GM18498 (cell line): Measurements from ENCODE around the gene UTF1.

Source experiments
- ATAC-seq: cut with Tn5 transposase; IDR thresholded peaks from one replicate; pipeline ENCODE4 v1.9.1; 2021; ENCODE audit warnings: mild to moderate bottlenecking, moderate library complexity; ENCODE audit not compliant: unreplicated experiment

The UTF1 gene, protein sequence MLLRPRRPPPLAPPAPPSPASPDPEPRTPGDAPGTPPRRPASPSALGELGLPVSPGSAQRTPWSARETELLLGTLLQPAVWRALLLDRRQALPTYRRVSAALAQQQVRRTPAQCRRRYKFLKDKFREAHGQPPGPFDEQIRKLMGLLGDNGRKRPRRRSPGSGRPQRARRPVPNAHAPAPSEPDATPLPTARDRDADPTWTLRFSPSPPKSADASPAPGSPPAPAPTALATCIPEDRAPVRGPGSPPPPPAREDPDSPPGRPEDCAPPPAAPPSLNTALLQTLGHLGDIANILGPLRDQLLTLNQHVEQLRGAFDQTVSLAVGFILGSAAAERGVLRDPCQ

DNA sequence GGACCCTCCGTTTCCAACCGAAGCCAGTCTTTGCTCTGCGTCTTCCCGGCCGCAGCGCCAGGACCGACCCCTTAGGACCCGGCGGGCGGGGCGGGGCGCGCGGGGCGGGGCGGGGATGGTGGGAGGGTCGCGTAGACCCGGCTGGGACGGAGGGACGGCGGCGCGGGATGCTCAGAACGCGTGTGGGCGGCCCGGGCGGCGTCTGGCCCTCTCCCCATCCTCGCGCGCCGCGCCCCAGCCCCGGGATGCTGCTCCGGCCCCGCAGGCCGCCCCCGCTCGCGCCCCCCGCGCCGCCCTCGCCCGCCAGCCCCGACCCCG lies at the start of gene UTF1:
Gene UTF1, plus strand, starts transcription at position 174 of the 318 bp plus-strand sequence. Its CDS starts 72 bp downstream, at position 246.
- ATAC-seq: no peak

DNA sequence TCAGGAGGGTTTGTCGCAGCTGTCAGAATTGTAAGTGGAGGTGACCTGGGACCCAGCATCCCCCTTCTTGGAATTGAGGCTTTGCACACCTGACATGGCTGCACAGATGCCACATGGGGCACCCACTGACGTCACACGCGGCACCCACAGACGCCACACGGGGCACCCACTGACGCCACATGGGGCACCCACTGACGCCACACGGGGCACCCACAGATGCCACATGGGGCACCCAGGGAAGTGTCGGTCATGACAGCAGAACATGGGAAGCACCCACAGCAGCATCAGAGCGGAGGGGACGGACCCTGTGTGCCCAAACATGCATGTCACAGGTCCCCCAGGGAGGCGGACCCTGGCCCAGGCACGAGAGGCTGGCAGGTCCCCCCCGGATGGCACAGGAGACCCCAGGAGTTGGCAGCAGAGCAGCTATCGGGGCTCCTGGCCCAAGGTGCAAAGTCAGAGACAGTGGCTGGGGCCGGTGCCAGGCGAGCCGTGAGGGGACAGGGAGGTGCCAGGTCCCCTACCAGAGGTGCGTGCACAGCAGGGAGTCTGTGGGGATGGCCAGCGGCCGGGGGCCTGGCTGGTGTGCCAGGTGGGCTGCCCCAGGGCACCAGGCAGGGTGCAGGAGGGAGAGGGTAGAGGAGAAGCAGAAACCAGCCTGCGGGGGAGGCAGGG lies 48.9 kb upstream of the UTF1 start:
- ATAC-seq: no peak

DNA sequence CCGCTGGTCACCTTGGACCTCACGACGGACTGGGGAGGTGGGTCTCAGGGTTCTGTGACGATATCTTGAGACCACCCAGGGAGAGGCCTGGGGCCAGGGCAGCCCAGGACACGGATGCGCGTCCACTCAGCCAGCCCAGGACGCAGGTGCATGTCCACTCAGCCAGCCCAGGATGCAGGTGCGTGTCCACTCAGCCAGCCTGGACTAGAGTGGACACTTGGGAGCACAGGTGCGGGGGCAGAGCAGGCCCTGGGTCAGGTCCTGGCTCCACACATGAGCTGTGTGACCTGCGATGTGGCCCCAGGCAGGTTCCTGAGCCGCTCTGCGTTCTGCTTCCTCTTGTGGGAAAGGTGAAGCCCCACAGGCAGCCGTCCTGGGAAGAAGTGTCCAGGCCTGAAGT lies 47.8 kb upstream of the UTF1 start:
- no peak for ATAC-seq

DNA sequence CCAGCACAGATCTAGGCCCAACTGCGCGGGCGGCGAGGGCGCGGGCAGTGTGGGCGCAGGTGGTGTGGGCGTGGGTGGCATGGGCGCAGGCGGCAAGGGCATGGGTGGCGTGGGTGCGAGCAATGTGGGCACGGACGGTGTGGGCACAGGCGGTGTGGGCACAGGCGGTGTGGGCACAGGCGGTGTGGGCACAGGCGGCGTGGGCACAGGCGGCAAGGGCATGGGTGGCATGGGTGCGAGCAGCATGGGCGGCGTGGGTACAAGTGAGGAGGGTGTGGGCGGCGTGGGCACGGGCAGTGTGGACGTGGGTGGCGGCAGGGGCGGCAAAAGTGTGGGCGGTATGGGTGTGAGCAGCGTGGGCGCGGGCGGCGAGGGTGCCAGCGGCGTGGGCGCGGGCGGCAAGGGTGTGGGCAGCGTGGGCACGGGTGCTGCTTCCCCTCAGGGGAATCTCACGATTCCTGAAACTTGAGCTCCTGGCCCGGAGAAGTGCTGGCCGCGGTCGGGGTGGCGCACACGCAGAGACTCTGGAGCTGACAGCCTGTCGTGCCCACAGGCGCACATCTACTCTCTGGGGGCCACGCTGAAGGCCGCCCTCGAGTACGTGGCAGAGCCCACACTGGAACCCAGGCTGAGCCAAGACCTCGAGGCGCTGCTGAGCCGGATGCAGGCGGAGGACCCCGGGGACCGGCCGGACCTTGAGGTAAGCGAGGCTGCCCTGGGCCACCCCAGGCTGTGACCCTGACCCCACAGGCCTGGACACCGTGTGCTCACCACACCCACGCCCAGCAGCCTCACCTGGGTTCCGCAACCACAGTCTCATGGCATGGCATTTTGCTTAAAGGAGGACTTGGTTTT lies 47.0 kb upstream of the UTF1 start:
- ATAC-seq: no peak

DNA sequence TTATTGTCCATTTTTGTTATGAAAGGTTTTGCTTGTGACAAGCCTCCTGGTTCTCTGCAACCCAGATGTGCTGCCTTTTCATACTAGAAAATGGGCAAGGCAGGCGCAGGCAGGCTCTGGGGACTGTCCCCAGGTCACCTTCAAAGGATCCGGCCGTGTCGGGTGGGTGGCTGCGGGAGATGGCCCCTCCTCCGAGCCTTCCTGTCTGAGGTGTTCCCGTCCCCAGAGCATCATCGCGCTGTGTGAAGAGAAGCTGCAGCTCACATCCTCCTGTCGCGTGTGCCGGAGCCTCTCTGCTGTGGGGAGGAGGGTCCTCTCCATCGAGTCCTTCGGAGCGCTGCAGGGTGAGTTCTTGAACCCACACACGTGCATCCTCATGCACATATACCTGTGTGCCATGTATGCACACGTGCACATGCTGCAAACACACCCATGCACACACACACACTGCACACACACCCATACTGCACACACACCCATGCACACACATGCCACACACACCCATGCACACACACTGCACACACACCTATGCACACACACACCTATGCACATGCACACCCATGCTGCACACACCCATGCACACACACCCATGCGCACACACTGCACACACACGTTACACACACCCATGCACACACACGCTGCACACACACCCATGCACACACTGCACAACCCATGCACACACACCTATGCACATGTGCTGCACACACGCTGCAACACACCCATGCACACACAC lies 46.2 kb upstream of the UTF1 start:
- ATAC-seq: no peak

DNA sequence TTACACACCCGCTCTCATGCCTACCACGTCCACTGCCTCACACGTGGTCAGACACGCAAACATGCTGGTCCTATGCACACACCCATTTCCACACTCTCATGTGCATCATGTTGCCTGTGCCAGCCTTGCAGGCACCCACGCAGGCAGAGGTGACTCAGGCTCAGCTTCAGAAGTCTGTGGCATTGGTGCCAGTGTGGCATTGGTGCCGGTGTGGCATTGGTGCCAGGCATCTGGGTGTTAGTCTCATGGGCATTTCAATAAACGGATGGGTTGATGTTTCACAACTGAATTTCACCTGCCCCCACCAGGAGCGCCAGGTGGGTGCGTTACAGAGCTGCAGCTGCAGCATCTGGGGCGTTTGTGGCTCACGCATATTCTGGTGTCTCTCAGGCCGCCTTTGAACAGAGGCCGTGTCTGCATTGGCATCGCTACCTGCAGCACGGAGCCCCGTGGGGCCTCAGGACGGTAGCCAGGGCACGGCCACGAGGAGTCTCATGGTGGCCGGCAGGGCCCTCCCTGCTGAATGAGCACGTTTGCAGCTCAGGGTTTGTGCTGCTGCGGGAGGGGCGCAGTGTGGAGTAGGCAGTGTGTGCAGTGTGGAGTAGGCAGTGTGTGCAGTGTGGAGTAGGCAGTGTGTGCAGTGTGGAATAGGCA lies 45.3 kb upstream of the UTF1 start:
- no peak for ATAC-seq

DNA sequence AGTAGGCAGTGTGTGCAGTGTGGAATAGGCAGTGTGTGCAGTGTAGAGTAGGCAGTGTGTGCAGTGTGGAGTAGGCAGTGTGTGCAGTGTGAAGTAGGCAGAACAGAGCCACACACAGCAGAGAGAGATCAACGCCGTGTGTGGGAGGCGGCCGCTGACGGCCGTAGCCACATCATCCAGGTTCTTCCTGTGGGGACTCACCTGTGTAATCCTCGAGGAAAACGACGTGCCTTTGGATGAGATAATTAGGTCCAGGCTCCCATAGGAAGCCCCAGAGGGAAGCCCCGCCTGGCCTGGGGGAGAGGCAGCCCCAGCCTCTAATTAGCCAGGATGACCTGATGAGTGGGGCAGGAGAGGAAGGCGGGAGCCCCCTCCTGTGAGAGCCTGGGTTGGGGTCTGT lies 44.6 kb upstream of the UTF1 start:
- ATAC-seq: no peak

DNA sequence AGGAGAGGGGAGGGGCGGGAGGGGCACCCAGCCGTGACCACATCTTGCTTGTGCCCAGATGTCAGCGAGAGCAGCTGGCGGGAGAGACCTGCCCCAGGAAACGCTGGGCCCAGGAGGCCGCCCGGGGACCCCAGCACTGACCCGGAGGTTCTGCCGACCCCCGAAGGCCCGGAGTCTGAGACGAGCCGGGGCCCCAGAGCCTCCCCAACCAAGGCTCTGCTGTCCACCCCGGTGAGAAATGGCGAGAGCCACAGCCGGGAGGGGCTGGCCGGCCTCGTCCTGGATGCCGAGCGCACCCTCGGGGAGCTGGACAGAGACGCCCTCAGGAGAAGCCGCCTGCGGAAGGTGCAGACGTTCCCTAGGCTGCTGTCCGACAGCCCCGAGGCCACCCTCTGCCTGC lies 44.1 kb upstream of the UTF1 start:
- no peak for ATAC-seq

DNA sequence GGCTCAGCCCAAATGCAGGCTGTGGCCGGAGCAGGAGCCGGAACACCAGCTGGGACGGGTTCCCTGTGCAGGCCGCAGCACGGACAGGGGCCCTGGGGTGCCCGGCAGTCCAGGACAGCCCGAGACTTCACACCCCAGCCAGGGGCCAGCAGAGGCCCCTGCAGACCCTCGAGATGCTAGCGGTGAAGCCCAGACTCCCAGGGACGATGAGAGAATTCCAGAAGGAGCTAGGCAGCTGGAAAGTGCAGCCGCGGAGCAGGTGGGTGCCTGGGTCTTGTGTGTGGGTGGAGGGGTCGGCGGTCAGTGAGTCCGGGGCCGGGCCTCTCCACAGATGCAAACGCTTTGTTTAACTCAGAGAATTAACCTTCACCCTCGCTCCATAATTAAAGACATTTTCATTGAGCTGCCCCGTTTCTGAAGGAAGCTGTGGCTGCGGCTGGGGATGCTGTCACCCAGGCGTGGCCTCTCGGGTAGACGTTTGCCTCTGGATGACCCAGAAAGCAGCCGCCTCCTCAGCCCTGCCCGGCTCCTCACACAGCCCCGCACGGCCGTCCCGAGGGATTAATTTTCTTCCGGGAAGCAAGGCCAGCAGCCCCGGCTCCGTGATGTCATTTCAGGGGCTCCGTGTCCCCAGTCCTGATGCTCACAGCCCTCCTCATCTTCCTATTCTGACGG lies 43.5 kb upstream of the UTF1 start:
- no peak for ATAC-seq

DNA sequence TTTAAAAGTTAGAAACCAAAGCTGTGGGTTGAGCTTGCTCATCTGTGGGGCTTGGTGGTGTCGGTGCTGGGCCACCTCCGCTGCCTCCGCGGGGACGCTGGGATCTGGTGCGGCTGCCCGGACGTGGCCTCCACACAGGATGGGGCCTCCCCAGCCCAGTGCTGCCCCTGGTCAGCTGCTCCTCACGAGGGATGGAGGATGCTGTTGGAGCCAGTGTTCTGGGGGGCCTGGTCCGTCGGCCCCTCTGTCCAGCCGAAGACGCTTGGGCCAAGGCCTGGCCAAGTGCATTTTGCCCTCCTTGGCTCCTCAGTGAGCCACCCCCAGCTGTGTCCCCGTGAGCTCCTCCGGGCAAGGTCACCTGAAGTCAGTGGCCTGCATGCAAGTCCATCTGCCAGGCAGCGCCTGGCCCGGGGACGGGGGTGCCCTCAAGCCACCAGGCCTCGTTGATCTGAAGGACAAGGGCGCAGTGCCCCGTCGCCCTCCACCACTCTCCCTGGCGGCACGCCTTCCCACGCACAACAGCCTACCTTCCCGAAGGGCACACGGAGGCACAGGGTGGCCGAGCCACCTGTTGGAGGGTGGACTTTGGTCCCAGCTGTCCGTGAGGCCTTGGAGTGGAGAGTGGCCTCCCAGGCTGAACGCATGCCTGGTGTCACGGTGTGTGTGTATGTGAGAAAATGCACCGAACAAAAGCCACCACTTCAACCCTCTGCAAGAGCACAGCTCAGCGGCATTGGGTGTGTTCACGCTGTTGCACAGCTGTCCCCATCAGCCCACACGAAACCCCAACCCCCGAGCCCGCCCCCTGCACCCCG lies 42.7 kb upstream of the UTF1 start:
- no peak for ATAC-seq

DNA sequence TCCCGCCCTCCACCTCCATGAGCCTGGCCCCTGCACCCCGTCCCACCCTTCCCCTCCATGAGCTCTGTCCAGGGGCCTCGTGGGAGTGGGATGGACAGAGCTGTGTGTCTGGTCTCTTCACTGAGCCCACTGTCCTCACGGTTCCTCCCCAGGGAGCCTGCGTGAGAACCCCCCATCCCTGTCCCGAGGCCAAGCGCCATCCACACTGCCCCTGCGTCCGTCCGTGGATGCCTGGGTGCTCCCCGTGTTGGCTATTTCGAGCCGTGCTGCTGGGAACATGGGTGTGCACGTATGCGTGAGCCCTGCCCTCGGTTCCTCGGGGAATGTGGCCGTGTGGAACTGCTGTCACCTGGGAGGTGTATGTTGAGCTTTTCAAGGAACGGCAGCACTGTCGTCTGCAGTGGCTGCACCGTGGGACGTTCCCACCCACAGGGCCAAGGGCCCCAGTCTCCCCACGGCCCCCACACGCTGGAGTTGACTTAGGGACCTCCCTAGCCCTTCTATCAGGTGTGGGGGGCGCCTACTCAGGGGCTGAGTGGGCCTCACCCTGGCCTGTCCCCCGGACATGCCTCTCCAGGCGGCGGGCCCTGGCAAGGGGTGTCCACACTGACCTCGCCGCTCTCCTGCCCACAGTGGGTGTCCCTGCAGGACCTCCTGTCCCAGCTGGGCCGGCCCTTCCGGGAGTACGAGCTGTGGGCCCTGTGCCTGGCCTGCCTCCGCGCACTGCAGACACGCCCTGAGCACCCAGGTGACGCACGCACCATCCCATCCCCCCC lies 41.9 kb upstream of the UTF1 start:
- no peak for ATAC-seq

DNA sequence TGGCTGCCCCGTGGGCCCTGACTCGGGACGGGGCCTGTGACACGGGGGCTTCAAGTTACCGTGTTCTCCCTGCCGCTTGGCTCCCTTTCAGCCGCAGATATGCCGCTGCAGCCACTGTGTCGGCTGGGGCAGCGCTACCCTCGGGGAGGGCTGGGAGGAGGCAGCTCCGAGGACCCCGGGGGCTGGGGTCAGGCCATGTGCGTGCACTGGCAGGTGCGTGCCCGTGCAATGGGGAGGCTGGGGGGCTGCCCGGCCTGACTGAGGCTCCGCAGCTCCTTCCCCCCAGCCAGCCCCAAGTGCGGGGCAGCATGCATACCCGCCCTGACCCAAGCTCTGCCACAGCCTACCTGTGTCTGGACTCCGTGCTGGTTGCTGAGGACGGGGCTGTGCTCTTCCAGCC lies 40.8 kb upstream of the UTF1 start:
- no peak for ATAC-seq

DNA sequence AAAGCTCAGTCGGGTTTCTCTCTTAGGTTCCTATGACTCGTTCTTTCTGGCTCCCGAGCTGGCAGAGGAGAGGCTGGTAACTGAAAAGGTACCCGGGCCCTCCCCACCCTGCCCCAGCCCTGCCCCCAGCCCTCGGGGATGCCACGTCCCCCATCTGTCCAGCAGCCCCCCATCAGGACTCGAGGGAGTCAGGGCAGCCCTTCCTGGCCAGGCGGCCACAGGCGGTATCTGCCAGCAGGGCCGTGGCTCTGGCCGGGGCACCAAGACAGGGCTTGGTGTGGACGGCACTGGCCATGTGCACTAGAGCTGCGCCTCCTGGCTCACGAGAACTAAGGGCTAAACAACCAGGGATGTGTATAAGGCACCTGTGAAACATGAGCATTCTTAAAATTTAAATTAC lies 40.3 kb upstream of the UTF1 start:
- ATAC-seq: no peak

DNA sequence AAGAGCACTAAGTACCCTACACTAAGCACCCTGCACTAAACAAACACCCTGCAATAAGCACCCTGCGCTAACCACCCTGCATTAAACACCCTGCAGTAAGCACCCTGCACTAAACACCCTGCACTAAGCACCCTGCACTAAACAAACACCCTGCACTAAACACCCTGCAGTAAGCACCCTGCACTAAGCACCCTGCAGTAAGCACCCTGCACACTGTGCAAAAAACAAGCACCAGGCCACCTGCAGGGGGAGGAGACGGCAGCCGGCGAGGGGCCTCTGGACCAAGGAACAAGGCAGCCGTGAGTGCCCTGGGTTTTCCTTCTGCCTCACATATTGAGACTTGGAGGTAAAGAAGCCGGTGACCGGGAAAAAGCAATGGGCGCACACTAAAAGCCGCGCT lies 39.8 kb upstream of the UTF1 start:
- ATAC-seq: no peak

DNA sequence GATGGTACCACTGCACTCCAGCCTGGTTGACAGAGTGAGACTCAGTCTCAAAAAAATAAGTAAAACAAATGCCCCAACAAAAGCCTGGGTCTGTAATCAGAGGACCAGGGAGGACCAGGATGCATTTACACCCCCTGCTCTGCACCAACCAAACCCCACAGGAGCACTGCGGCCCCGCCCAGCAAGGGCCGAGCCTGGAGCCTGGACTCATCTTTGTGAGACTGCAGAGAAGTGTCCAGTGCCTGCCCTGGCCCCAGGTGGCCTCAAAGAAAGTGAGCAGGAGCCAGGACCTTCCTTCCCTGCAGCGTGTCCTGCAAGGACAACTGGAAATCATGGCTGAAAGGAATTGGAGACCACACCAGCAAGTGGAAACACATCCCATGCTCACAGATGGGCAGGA lies 38.4 kb upstream of the UTF1 start:
- ATAC-seq: no peak

DNA sequence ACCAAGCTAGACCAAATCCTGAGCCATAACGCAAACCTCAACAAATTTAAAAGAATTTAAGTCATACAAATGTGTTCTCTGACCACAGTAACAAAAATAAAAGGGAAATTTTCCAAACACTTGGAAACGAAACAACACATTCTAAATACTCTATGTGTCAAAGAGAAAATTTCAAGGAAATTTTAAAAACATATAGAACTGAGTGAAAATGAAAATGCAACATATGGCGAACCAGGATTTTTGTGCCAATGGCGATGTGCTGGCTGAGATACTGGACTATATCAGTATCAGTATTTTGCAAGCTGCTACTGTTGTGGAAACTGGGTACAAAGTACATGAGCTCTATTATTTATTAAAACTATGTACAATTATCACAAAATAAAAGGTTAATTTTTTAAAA lies 35.9 kb upstream of the UTF1 start:
- ATAC-seq: no peak

DNA sequence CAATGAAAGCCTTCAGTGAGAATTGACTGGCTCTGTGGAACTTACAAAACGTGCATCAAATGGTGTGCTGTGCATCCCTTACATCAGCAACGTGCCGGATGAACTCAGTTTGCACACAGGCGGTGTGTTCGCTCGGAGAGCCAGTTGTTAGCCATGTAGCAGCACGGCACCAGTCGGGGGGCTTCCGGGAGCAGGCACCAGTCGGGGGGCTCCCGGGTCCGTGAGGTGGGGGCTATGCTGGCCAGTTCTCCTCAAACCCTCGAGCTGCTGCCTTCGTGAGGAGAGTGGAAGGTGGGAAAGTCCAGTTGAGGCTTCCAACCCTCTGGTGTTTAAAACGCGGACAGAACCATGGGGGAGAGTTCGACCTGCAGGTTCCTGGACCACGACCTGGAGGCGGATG lies 34.9 kb upstream of the UTF1 start:
- ATAC-seq: no peak

DNA sequence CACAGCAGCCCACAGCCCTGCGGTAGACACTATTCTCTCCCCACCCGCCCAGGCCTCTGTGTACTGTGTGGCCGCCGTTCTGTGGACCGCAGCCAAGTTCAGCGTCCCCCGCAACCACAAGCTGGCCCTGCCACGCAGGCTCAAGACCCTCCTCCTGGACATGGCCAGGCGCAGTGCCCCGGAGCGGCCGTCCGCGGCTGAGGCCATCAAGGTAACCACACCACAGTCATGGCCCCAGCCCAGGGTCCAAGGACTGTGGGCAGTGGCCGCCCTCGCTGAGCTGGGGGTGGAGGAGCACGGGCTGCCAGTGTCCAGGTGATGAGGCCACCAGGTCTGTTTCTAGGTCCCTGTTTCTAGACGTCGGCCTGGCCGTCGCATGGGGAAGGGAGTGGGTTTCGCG lies 34.4 kb upstream of the UTF1 start:
- ATAC-seq: no peak
